ENCODE measurements around the gene ZCCHC7. TPM values are rescaled to one million over a fixed set of nuclear protein-coding genes. Genes with fewer than 3 reads are reported as not detected.

ZCCHC7 gene
- total and polyA plus RNA-seq, 7 experiments from 2014 or later: 26.1 to 47.1 (median 40.3) TPM

- H3K4me1 Mint-ChIP-seq: peaks cover 22 to 34% (median 28%) of the 10 kb centered on the region in 7 donors
- H3K36me3 Mint-ChIP-seq: peaks cover 0 to 10% (median 0%) of the 10 kb centered on the region in 5 donors
- H3K27me3 ChIP-seq (ENCODE audit: control insufficient read depth in 2 of 2, insufficient read depth in 2 of 2, low read length in 2 of 2): no peaks in the 10 kb centered on the region
- no peak overlapping the region for H3K27ac Mint-ChIP-seq
- no peak overlapping the region for H3K4me3 ChIP-seq (ENCODE audit: low read length)
- peaks cover 0 to 10% (median 4%) of the 10 kb centered on the region in 3 experiments for H3K36me3 ChIP-seq (ENCODE audit: control insufficient read depth in 2 of 3, insufficient read depth in 3 of 3, low read length in 3 of 3)
- H3K27me3 Mint-ChIP-seq: no peaks in the 10 kb centered on the region
- H3K4me1 ChIP-seq (ENCODE audit: control insufficient read depth in 2 of 2, insufficient read depth in 2 of 2, low read length in 2 of 2): peaks cover 7 to 30% of the 10 kb centered on the region in 2 donors
- CTCF ChIA-PET: no interaction called here
- intact Hi-C loops (cut with micrococcal nuclease): loop anchor here in 1 of 2 donors (10.0 kb wide), 1 partner anchor 468 kb away; the partner anchor contains the start of gene TOMM5
- H3K27ac ChIP-seq (ENCODE audit: low read depth, low read length): no peak overlapping the region
- H3K9me3 Mint-ChIP-seq: no peaks in the 10 kb centered on the region
- no peaks in the 10 kb centered on the region for H3K9me3 ChIP-seq (ENCODE audit: control insufficient read depth in 2 of 3, low read length in 3 of 3)
- DNase-seq (no peak), ATAC-seq (no peak)
- POLR2A ChIA-PET: no interaction called here
- H3K4me3 Mint-ChIP-seq: no peak overlapping the region
These were observed 5.9 kb downstream of the ZCCHC7 start for GRCh38 chr9:37126214-37126788.

DNA sequence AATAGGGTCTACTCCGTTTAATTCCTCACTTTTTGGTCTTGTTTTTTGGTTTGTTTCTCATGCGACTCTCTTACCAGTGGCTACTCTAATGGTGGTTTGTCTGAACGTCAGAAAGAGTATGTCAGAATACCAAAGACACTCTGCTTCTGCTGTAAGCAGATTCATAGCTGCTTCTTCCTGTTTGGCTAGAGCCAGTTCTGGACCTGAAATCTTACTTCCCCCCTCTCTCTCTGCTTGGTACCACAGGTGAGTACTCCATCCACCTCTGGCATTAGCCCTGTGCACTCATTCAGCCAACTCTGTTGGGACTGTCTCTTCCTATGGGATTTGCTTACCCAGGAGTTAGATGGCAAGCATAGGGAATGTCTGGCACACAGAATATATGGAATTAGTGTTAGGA lies 6.6 kb downstream of the ZCCHC7 start:
- no peak overlapping the region for H3K4me3 Mint-ChIP-seq
- peaks cover 19 to 33% (median 28%) of the 10 kb centered on the region in 7 donors for H3K4me1 Mint-ChIP-seq
- Histone ChIP-seq H3K27ac (ENCODE audit: low read depth, low read length) (no peak overlapping the region), H3K36me3 (ENCODE audit: control insufficient read depth in 2 of 3, insufficient read depth in 3 of 3, low read length in 3 of 3) (peaks cover 0 to 10% (median 4%) of the 10 kb centered on the region in 3 experiments), H3K27me3 (ENCODE audit: control insufficient read depth in 2 of 2, insufficient read depth in 2 of 2, low read length in 2 of 2) (no peaks in the 10 kb centered on the region), H3K4me1 (ENCODE audit: control insufficient read depth in 2 of 2, insufficient read depth in 2 of 2, low read length in 2 of 2) (peaks cover under 1 to 23% of the 10 kb centered on the region in 2 donors), H3K4me3 (ENCODE audit: low read length) (no peak overlapping the region), H3K9me3 (ENCODE audit: control insufficient read depth in 2 of 3, low read length in 3 of 3) (no peaks in the 10 kb centered on the region)
- intact Hi-C loops (cut with micrococcal nuclease): loop anchor here in 1 of 2 donors (10.0 kb wide), 1 partner anchor 468 kb away; the partner anchor contains the start of gene TOMM5
- DNase-seq (no peak), ATAC-seq (no peak)
- H3K36me3 Mint-ChIP-seq: peaks cover 3 to 11% (median 5%) of the 10 kb centered on the region in 5 donors
- ChIA-PET CTCF (interaction anchor here (0.6 kb wide), 1 partner anchor 949 kb away, joined by 3 read pairs; no protein-coding TSS in a partner anchor), POLR2A (interaction anchor here (0.7 kb wide), 1 partner anchor 47 kb away, joined by 3 read pairs; no protein-coding TSS in a partner anchor)
- H3K27me3 Mint-ChIP-seq: no peaks in the 10 kb centered on the region
- no peak overlapping the region for H3K27ac Mint-ChIP-seq
- no peaks in the 10 kb centered on the region for H3K9me3 Mint-ChIP-seq

DNA sequence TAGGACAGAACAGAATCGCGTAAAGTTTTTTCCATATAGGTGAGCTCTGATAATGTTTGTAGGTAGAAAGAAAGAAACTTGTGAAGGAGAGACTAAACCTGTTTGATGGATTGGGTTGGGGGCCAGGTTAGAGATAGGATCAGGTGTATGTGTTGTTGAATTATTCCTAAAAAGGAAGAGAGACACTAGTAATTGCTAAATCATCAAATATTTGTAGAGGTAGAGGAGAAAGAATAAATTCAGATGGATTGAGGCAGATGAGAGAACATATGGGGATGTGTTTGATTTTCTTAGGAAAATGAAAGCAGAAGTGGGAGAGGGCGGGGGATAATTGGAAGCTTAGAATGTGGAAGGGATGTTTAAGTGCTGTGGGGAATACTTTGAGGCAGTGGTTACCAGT lies 7.7 kb downstream of the ZCCHC7 start:
- CTCF ChIA-PET: no interaction called here
- Histone ChIP-seq H3K9me3 (ENCODE audit: control insufficient read depth in 2 of 3, low read length in 3 of 3) (no peaks in the 10 kb centered on the region), H3K27me3 (ENCODE audit: control insufficient read depth in 2 of 2, insufficient read depth in 2 of 2, low read length in 2 of 2) (no peaks in the 10 kb centered on the region), H3K36me3 (ENCODE audit: control insufficient read depth in 2 of 3, insufficient read depth in 3 of 3, low read length in 3 of 3) (peaks cover 0 to 16% (median 4%) of the 10 kb centered on the region in 3 experiments), H3K4me3 (ENCODE audit: low read length) (no peak overlapping the region), H3K4me1 (ENCODE audit: control insufficient read depth in 2 of 2, insufficient read depth in 2 of 2, low read length in 2 of 2) (peaks cover 0 to 14% of the 10 kb centered on the region in 2 donors), H3K27ac (ENCODE audit: low read depth, low read length) (no peak overlapping the region)
- intact Hi-C loops (cut with micrococcal nuclease): loop anchor here in 1 of 2 donors (10.0 kb wide), 1 partner anchor 467 kb away; the partner anchor contains the start of gene TOMM5
- H3K27ac Mint-ChIP-seq: no peak overlapping the region
- peaks cover 19 to 29% (median 19%) of the 10 kb centered on the region in 7 donors for H3K4me1 Mint-ChIP-seq
- H3K27me3 Mint-ChIP-seq: no peaks in the 10 kb centered on the region
- ATAC-seq (no peak), DNase-seq (no peak)
- POLR2A ChIA-PET: no interaction called here
- peaks cover 3 to 16% (median 14%) of the 10 kb centered on the region in 5 donors for H3K36me3 Mint-ChIP-seq
- no peak overlapping the region for H3K4me3 Mint-ChIP-seq
- no peaks in the 10 kb centered on the region for H3K9me3 Mint-ChIP-seq

- ATAC-seq (no peak), DNase-seq (no peak)
- Mint-ChIP-seq H3K4me3 (no peak overlapping the region), H3K27ac (peak overlapping the region in 2 of 9 donors; percentile 14 to 43), H3K27me3 (no peaks in the 10 kb centered on the region), H3K36me3 (peaks cover 12 to 49% (median 37%) of the 10 kb centered on the region in 5 donors), H3K9me3 (no peaks in the 10 kb centered on the region), H3K4me1 (peaks cover 30 to 58% (median 48%) of the 10 kb centered on the region in 7 donors)
- Histone ChIP-seq H3K9me3 (ENCODE audit: control insufficient read depth in 2 of 3, low read length in 3 of 3) (no peaks in the 10 kb centered on the region), H3K4me1 (ENCODE audit: control insufficient read depth in 2 of 2, insufficient read depth in 2 of 2, low read length in 2 of 2) (peaks cover 0 to 7% of the 10 kb centered on the region in 2 donors), H3K27ac (ENCODE audit: low read depth, low read length) (no peak overlapping the region), H3K36me3 (ENCODE audit: control insufficient read depth in 2 of 3, insufficient read depth in 3 of 3, low read length in 3 of 3) (peaks cover 0 to 11% (median 0%) of the 10 kb centered on the region in 3 experiments), H3K27me3 (ENCODE audit: control insufficient read depth in 2 of 2, insufficient read depth in 2 of 2, low read length in 2 of 2) (no peaks in the 10 kb centered on the region), H3K4me3 (ENCODE audit: low read length) (no peak overlapping the region)
- intact Hi-C loops (cut with micrococcal nuclease): no loop called here
- CTCF ChIA-PET: no interaction called here
- POLR2A ChIA-PET: interaction anchor here (1.2 to 1.8 kb wide), 2 partner anchors 12 to 13 kb away, joined by 4 read pairs; partner anchors contain the start of gene ZCCHC7
These were observed 13.8 kb downstream of the ZCCHC7 start for GRCh38 chr9:37134166-37134565.

- Histone ChIP-seq H3K4me1 (ENCODE audit: control insufficient read depth in 2 of 2, insufficient read depth in 2 of 2, low read length in 2 of 2) (peaks cover 13 to 22% of the 10 kb centered on the region in 2 donors), H3K36me3 (ENCODE audit: control insufficient read depth in 2 of 3, insufficient read depth in 3 of 3, low read length in 3 of 3) (peaks cover 0 to 5% (median 0%) of the 10 kb centered on the region in 3 experiments), H3K4me3 (ENCODE audit: low read length) (no peak overlapping the region), H3K27me3 (ENCODE audit: control insufficient read depth in 2 of 2, insufficient read depth in 2 of 2, low read length in 2 of 2) (no peaks in the 10 kb centered on the region), H3K27ac (ENCODE audit: low read depth, low read length) (no peak overlapping the region), H3K9me3 (ENCODE audit: control insufficient read depth in 2 of 3, low read length in 3 of 3) (no peaks in the 10 kb centered on the region)
- Mint-ChIP-seq H3K27ac (no peak overlapping the region), H3K4me1 (peaks cover 28 to 90% (median 74%) of the 10 kb centered on the region in 7 donors), H3K9me3 (no peaks in the 10 kb centered on the region), H3K27me3 (no peaks in the 10 kb centered on the region), H3K36me3 (peaks cover 4 to 45% (median 22%) of the 10 kb centered on the region in 5 donors), H3K4me3 (peak overlapping the region in 2 of 10 donors; percentile 1 to 2)
- DNase-seq (no peak), ATAC-seq (no peak)
- ChIA-PET CTCF (no interaction called here), POLR2A (no interaction called here)
- intact Hi-C loops (cut with micrococcal nuclease): loop anchor here (5.0 to 10.0 kb wide), 2 partner anchors 161 to 736 kb away; partner anchors contain the start of gene RNF38 (in 1 of the 2)
These were observed 20.6 kb downstream of the ZCCHC7 start for GRCh38 chr9:37141015-37141414.

DNA sequence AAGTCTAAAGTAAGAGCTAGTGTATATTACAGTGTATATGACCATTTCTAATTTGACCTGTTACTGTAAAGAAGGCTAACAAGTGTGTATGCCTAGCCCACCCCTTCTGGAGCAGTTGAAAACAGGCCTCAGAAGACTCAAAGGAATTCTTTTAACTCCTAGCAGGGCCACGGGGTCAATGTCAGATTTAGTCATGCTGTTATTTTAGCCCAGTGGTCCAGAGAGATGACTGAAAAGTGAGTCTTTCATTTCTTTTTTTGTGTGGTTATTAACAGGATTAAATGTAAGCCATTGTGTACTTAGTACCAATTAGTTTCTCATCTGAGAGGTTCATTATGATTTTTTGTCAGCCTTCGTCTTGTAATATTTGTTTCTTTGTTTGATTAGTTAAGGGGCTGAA lies 24.4 kb downstream of the ZCCHC7 start:
- CTCF ChIA-PET: no interaction called here
- Mint-ChIP-seq H3K4me1 (peaks cover 21 to 89% (median 71%) of the 10 kb centered on the region in 7 donors), H3K9me3 (no peaks in the 10 kb centered on the region), H3K4me3 (peak overlapping the region in 9 of 10 donors; percentile 8 to 77 (median 50)), H3K36me3 (peaks cover 0 to 33% (median 20%) of the 10 kb centered on the region in 5 donors), H3K27me3 (no peaks in the 10 kb centered on the region), H3K27ac (peak overlapping the region in 8 of 9 donors; percentile 23 to 91 (median 83))
- Histone ChIP-seq H3K27me3 (ENCODE audit: control insufficient read depth in 2 of 2, insufficient read depth in 2 of 2, low read length in 2 of 2) (no peaks in the 10 kb centered on the region), H3K9me3 (ENCODE audit: control insufficient read depth in 2 of 3, low read length in 3 of 3) (no peaks in the 10 kb centered on the region), H3K27ac (ENCODE audit: low read depth, low read length) (no peak overlapping the region), H3K36me3 (ENCODE audit: control insufficient read depth in 2 of 3, insufficient read depth in 3 of 3, low read length in 3 of 3) (no peaks in the 10 kb centered on the region), H3K4me1 (ENCODE audit: control insufficient read depth in 2 of 2, insufficient read depth in 2 of 2, low read length in 2 of 2) (peaks cover 19 to 47% of the 10 kb centered on the region in 2 donors), H3K4me3 (ENCODE audit: low read length) (no peak overlapping the region)
- POLR2A ChIA-PET: interaction anchor here (0.6 to 0.8 kb wide), 3 partner anchors 24 to 37 kb away, joined by 4 to 6 read pairs (median 4); partner anchors contain the start of gene ZCCHC7
- DNase-seq (no peak), ATAC-seq (no peak)
- intact Hi-C loops (cut with micrococcal nuclease): loop anchor here (5.0 to 10.0 kb wide), 4 partner anchors 53 to 740 kb away; partner anchors contain the start of gene RNF38 (in 1 of the 2)
